Measurements from ENCODE around the gene OGG1. TPM values are rescaled to one million over a fixed set of nuclear protein-coding genes. Genes with fewer than 3 reads are reported as not detected.

The OGG1 gene
- total and polyA plus RNA-seq, 9 of the 15 experiments (the other 6 are each of a cell fraction or from before 2014, with no cell fraction given), result 6.6 to 33.0 (median 24.4) TPM

DNA sequence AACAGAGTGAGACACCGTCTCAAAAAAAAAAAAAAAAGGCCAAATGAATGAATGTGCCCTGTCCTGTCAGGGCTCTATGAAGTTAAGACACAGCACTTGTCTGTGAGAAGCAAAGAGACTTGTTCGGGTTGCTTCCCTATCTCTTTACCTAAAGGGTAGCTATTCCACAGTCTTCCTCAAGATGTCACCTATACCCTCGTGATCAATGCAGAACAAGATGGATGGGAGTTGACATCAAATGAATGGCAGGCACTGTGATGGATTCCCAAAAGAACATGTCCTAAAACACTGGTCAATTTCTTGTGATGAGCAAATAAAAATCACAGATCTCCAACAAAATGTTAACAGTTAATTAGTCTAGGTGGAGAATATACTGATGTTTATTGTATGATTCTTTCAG is 33.0 kb downstream of the OGG1 start:
- FAIRE-seq, result no peak
- H4K20me1 ChIP-seq (replicated peaks; ENCODE audit: control insufficient read depth, insufficient read depth, low read length), result no peaks in the 10 kb centered on the region
- ATAC-seq, result peak; percentile 21
- peaks cover 38 to 40% of the 10 kb centered on the region in 2 experiments for H3K4me1 ChIP-seq (replicated peaks in 1 of 2; ENCODE audit: control insufficient read depth in 2 of 2, insufficient read depth in 2 of 2, low read length in 2 of 2)
- no peak overlapping the region for H3K9ac ChIP-seq (ENCODE audit: insufficient read depth in 1 of 2, low read depth in 2 of 2, low read length in 2 of 2)
- no peaks in the 10 kb centered on the region for H3K9me3 ChIP-seq (replicated peaks; ENCODE audit: control insufficient read depth, insufficient read depth, low read depth, low read length)
- H3K36me3 ChIP-seq (ENCODE audit: control insufficient read depth, insufficient read depth, low read length), result peaks cover 62% of the 10 kb centered on the region
- in situ Hi-C loops (cut with MboI), result no loop called here
- no peaks in the 10 kb centered on the region for H3K27me3 ChIP-seq (ENCODE audit: control insufficient read depth in 2 of 2, insufficient read depth in 2 of 2, low read length in 2 of 2)
- H3K4me2 ChIP-seq (ENCODE audit: insufficient read depth, low read length), result no peak overlapping the region
- ChIA-PET POLR2A (interaction anchor here (1.1 to 3.1 kb wide), 2 partner anchors 11 to 33 kb away, joined by 4 to 21 read pairs; partner anchors contain the start of genes ARPC4 and OGG1), CTCF (ENCODE audit: low intra/inter-chr PET ratio) (interaction anchor here (0.6 kb wide), 1 partner anchor 1101 kb away, joined by 4 read pairs; no protein-coding TSS in a partner anchor)
- intact Hi-C loops (cut with micrococcal nuclease), result loop anchor here (5.0 kb wide), 1 partner anchor 150 kb away; the partner anchor contains the start of gene CRELD1
- no peak overlapping the region for H2AFZ ChIP-seq (ENCODE audit: low read depth, low read length)
- H3K27ac ChIP-seq (ENCODE audit: extremely low read depth, low read depth, low read length), result no peak overlapping the region
- peak in 1 of 4 experiments; percentile 51 for DNase-seq (ENCODE audit: extremely low read depth in 1 of 4, low spot score in 3 of 4)
- no peak overlapping the region for H3K4me3 ChIP-seq
- H3K9me1 ChIP-seq (ENCODE audit: control insufficient read depth, insufficient read depth, low read length), result no peaks in the 10 kb centered on the region
- no peaks in the 10 kb centered on the region for H3K79me2 ChIP-seq (ENCODE audit: control insufficient read depth, insufficient read depth, low read length)
- 32% methylated on average over 3 of the region's 3 CpGs for WGBS (ENCODE audit: insufficient coverage, low coverage, missing lambda C conversion rate)
- no TSS peak for BruUV-seq (replicated peaks)
- TF ChIP-seq, protein P1, sequence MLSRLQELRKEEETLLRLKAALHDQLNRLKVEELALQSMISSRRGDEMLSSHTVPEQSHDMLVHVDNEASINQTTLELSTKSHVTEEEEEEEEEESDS (CRISPR knock-in tag; IDR thresholded peaks at IDR 0.05), result no peak
- peak; percentile 24; the same call in 1 of the 2 replicates for TF ChIP-seq REST (IDR thresholded peaks at IDR 0.05; ENCODE audit: borderline replicate concordance)
- TF ChIP-seq REST (CRISPR knock-in tag; IDR thresholded peaks at IDR 0.05; ENCODE audit: low read depth), result no peak
- TF ChIP-seq, protein P2, sequence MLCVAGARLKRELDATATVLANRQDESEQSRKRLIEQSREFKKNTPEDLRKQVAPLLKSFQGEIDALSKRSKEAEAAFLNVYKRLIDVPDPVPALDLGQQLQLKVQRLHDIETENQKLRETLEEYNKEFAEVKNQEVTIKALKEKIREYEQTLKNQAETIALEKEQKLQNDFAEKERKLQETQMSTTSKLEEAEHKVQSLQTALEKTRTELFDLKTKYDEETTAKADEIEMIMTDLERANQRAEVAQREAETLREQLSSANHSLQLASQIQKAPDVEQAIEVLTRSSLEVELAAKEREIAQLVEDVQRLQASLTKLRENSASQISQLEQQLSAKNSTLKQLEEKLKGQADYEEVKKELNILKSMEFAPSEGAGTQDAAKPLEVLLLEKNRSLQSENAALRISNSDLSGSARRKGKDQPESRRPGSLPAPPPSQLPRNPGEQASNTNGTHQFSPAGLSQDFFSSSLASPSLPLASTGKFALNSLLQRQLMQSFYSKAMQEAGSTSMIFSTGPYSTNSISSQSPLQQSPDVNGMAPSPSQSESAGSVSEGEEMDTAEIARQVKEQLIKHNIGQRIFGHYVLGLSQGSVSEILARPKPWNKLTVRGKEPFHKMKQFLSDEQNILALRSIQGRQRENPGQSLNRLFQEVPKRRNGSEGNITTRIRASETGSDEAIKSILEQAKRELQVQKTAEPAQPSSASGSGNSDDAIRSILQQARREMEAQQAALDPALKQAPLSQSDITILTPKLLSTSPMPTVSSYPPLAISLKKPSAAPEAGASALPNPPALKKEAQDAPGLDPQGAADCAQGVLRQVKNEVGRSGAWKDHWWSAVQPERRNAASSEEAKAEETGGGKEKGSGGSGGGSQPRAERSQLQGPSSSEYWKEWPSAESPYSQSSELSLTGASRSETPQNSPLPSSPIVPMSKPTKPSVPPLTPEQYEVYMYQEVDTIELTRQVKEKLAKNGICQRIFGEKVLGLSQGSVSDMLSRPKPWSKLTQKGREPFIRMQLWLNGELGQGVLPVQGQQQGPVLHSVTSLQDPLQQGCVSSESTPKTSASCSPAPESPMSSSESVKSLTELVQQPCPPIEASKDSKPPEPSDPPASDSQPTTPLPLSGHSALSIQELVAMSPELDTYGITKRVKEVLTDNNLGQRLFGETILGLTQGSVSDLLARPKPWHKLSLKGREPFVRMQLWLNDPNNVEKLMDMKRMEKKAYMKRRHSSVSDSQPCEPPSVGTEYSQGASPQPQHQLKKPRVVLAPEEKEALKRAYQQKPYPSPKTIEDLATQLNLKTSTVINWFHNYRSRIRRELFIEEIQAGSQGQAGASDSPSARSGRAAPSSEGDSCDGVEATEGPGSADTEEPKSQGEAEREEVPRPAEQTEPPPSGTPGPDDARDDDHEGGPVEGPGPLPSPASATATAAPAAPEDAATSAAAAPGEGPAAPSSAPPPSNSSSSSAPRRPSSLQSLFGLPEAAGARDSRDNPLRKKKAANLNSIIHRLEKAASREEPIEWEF (CRISPR knock-in tag; IDR thresholded peaks at IDR 0.05), result no peak
- peak; percentile 75 for TF ChIP-seq MEIS2 (IDR thresholded peaks at IDR 0.05; ENCODE audit: partially characterized antibody)
- no peak for TF ChIP-seq SNRNP70 (optimal IDR thresholded peaks at IDR 0.05; ENCODE audit: low read depth, low read length)
